DMS53 (cell line): ENCODE measurements around the gene PRR14L.
"Not testable (repeated sequence)": the region's sequence is repeated elsewhere in the genome, so short reads cannot be mapped to it uniquely, and the experiment has no call there.

Experiments used
- DNase-seq: peaks from one replicate; lab custom pipeline; 2025; lab: John Stamatoyannopoulos, UW

Gene PRR14L

DNA sequence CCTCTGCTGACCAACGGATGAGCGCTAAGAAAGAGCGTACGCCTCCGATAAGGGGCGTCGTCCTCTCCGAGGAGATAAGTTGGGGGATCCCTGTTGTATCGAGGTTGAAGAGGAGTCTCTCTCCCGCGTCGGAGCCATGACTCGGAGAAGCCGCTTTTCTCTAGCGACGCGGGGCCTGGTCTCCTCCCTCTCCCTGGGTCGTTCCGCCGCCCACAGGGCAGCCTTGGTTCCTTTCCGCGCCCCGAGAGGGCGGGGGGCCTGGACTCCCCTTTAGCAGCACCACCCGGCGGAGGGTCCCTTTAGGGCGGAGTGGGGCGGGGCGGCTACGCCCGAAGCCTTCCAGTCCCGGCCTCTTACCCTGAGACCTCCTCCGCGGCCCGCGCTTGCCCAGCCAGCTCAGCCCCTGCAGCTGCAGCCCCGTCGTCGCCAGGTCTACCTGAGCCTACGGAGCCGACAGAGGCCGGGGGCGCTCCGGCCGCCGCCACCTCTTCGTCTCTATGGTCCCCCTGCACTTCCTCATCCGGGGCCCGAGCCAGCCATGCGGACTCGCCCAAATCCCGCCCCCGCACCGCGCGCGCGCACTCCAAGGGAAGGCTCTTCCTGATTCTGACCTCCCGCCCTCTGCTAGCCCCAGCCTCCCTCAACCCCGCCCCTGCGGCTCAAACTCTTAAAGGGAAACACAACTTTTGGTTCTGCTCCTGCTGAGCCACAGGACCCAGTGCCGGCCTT, at the start of gene PRR14L:
Gene PRR14L, minus strand, starts transcription at position 497 of the 729 bp plus-strand sequence. CDS start 11,272 bp downstream, outside the sequence.
- DNase-seq = peak; percentile 91

DNA sequence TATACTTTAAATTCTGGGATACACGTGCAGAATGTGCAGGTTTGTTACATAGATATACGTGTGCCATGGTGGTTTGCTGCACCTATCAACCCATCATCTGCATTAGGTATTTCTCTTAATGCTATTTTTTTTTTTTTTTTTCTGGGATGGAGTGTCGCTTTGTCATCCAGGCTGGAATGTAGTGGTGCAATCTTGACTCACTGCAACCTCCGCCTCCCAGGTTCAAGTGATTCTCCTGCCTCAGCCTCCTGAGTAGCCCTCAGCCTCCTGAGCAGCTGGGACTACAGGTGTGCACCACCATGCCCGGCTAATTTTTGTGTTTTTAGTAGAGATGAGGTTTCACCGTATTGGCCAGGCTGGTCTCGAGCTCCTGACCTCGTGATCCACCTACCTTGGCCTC, 49.4 kb upstream of the PRR14L start:
- not testable (repeated sequence) for DNase-seq

DNA sequence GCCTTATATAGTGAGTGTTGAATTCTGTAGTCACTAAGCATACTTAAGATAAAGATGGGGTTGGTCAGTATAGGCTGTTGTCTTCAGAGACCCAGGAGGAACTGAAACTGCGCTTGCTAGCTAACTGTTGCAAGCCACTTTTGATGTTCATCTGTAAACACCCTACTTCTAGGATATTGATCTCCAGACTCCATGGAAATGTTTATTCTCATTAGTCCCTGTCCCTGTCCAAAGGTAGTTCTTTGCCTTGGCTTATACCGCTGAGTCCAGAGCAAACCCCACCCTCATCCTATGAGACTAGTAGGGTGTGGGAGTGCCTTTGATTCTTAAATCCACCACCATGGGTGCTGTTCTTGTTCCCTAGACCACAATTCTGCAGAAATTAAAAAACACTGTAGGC, 40.3 kb upstream of the PRR14L start:
- DNase-seq = no peak

DNA sequence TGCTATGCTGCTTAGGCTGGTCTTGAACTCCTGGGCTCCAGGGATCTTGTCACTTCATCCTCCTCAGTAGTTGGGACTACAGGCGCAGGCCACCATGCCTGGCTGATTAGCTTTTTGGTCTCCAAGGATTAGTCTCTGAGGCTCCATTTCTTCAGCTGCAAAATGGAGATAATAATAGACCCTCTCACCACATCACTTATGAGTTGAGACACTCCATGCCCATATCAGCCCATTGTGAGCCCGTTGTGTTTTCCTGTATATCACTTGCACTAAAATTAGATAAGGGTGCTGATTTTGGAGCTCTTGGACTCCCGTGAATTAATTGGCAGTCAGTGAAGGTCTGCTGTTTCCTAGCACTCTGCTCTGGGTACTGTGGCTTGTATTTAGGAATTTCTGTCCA, 39.9 kb upstream of the PRR14L start:
- DNase-seq = no peak

DNA sequence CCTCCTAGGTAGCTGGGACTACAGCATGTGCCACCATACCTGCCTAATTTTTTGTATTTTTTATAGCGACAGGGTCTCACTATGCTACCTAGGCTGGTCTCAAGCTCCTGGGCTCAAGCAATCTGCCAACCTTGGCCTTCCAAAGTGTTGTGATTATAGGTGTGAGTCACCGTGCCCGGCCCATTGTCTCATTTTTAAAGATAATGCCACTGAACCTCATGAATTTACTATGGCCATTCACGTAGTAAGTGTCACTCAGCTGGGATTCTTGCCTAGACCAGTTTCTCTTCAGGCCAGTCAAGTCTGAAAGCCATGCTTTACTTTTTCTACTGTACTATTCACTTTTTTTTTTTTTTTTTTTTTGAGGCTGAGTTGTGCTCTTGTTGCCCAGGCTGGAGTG, 26.3 kb upstream of the PRR14L start:
- DNase-seq = no peak

DNA sequence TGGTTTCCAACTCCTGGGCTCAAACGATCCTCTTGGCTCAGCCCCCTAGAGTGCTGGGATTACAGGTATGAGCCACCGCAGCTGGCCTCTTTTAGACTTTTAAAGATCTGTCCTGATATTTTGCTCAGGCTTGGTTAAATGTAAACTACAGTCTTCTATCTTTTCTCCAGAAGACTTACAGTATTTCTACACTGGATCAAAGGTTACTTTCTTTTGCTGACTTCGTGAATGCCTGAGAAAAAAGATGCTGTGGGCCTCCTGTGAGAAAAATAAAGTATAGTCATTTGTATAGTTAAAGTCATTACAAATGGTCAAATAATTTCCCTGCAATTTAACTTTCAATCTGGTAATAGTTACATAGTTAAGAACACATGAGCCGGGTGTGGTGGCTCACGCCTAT, 23.5 kb upstream of the PRR14L start:
- DNase-seq = no peak

DNA sequence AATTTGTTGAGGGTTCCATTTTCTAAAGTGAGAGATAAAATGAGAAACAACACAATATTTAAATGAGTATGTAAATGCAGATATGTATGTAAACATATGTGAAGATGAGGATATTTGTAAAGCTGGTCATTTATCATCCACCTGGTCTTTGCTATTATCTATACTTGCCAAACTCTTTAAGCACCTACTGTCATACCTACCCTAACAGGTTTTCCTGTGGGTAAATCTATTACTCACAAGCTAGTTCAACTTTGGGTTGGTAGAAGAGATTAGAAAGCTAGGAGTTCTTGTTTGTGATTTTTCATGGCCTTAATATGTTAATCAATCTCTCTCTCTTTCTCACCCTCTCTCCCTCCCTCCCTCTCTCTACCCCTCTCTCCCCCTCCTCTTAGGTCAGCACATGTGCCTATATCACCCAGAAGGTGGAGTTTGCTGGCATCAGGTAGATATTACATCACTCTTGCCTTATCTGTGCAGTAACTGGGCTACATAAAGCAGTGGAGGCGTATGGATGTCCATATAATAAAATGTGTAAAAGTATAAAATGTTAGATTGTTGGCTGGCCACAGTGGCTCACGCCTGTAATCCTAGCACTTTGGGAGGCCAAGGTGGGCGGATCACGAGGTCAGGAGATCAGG, 18.6 kb upstream of the PRR14L start:
- no peak for DNase-seq

DNA sequence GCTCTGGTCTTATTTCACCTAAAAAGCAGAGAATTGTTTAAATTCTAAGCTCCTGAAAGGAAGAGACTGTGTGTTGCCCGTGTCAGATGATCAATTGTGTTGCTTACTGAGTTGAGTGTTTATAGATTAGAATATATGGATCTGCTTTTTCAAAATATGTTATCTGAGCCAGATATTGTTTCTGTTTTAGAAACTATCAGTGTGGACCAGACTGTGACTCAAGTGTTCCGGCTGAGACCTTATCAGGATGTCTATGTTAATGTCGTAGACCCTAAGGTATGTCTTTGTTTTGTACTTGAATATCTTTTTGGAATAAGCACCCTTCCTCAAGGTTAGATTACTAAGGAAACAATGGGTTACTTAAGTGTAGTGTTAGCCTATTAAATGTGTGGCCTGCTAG, 14.9 kb upstream of the PRR14L start:
- no peak for DNase-seq

DNA sequence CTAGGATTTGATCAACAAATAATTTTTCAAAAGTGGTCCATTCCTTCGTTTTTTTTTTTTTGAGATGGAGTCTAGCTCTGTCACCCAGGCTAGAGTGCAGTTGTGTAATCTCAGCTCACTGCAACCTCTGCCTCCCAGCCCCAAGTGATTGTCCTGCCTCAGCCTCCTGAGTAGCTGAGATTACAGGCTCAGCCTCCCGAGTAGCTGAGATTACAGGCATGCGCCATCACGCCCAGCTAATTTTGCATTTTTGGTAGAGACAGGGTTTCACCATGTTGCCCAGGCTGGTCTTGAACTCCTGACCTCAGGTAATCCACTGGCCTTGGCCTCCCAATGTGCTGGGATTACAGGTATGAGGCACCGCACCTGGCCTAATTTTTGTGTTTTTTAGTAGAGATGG, 8.9 kb upstream of the PRR14L start:
- not testable (repeated sequence) for DNase-seq

DNA sequence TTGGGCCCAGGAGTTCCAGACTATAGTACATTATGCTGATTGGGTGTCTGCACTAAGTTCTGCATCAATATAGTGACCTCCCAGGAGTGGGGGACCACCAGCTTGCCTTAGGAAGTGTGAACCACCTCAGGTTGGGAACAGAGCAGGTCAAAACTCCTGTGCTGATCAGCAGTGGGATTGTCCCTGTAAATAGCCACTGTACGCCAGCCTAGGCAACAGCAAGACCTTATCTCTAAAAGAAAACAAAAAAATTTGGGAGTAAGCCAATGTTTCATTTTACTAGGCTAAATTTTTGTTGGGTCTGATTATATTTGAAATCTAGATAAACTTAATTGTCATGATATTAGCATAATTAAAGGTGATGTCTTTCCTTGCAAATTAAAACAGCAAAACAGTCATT, 7.3 kb upstream of the PRR14L start:
- no peak for DNase-seq

DNA sequence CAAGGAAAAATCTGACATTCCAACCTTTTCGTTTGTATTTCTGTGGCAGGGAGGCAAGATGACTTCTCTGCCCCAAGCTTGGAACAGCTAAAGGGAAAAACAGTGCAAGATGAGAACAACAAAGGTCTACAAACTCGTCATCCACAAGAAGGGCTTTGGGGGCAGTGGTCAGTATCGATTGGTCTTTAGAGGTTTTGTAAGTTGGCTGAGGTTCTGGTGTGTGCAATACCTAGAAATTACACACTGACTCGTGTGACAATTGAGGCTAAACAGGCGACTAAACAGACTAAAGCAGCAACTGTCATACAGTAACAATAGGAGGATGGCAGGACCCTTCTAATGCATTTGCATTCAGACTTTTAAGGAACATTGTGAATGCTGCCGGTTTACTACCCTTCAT, 4.9 kb upstream of the PRR14L start:
- DNase-seq = no peak

DNA sequence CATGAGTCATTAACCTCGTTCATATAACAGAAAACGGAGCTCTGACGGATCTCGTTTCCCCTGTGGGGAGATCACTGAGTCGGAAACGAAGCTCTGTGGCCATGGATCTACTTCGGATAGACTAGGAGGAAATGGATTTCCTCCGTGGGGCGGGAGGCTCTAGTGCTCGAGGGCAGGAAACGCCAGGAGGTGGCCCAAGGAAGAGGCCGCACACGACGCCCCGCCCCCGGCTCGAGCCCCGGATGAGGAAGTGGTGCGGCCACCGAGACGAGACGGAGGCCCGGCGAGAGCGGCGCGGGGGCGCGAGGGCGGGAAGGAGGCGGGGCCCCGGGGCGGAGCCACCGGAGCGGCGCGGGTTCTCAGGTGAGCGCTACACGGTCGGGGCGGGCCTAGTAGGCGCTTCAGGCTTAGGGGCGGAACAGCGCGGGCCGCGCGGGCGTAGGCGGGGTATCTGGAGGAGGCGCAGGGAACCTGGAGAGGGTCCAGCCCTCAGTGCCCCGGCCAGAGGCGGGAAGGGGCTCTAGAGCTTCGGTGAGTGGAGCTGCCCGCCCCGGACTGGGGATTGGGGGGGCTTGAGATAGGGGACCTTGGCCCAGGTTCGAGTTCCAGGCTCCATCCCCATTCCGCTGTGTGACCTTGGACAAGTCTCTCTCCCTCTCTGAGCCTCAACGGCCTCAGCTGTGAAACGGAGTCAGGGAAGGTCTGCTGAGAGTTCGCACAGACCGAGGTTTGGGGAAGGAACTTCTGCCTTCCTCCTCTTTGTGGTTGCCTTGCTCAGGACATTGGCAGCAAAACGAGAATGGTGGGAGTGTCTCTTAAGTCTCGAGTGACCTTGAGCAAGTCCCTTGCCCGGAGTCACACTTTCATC, 3.9 kb upstream of the PRR14L start, which contains the start of gene DEPDC5:
Gene DEPDC5, plus strand, starts transcription at position 386 of the 868 bp plus-strand sequence. CDS start 903 bp downstream, outside the sequence.
- peak; percentile 91 for DNase-seq

DNA sequence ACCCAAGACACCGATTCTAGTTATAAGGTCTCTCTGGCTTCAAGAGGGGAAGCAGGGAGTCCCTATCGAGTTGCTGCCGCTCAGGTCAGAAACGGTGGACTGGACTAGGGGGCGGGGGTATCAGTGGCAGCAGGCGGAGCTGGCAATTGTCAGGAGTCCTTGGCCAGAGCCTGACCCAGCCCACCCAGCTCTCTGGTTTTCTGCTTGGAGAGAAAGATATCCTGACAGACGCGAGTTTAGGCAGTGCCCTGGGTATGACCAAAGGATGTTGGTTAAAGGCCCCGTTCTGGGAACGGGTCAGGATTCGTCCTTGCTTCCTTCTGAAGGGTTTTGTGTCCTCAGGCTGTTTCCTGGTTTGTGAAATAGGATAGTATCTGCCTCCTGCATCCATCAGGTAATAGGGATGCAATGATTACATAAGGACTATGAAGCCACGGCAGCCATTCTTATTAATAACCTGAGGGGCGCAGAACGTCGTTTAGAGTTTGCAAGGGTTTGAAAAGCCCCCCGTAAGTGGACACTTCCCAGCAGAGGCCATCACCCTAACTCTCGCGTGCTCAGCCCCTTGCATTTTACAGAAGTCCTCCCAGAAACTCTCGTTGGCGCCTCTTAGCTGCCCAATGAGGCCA, 3.2 kb upstream of the PRR14L start:
- DNase-seq = peak; percentile 76

DNA sequence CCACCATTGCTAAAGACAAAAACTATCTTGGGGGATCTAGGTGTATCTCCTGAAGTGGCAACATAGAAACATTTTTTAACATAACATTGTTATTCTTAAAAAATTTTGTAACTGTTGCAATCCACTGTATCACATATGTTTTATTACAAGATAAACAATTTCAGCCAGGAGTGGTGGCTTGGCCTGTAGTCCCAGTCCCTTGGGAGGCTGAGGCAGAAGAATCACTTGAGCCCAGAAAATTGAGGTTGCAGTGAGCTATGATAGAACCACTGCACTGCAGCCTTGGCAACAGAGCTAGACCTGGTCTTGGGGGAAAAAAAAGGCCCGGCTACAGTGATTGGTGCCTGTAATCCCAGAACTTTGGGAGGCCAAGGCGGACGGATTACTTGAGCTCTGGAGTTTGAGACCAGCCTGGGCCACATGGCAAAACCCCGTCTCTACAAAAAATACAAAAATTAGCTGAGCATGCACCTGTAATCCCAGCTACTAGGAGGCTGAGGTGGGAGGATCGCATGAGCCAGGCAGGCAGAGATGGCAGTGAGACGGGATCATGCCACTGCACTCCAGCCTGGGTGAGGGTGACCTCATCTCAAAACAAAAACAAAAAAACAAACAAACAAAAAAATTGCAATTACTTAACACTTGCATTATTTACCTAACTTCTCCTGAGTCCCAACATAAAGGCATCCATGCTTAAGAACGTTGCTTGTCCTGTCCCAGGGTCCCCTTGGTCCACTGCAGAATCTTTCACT, 2.3 kb upstream of the PRR14L start:
- DNase-seq = peak; percentile 15

DNA sequence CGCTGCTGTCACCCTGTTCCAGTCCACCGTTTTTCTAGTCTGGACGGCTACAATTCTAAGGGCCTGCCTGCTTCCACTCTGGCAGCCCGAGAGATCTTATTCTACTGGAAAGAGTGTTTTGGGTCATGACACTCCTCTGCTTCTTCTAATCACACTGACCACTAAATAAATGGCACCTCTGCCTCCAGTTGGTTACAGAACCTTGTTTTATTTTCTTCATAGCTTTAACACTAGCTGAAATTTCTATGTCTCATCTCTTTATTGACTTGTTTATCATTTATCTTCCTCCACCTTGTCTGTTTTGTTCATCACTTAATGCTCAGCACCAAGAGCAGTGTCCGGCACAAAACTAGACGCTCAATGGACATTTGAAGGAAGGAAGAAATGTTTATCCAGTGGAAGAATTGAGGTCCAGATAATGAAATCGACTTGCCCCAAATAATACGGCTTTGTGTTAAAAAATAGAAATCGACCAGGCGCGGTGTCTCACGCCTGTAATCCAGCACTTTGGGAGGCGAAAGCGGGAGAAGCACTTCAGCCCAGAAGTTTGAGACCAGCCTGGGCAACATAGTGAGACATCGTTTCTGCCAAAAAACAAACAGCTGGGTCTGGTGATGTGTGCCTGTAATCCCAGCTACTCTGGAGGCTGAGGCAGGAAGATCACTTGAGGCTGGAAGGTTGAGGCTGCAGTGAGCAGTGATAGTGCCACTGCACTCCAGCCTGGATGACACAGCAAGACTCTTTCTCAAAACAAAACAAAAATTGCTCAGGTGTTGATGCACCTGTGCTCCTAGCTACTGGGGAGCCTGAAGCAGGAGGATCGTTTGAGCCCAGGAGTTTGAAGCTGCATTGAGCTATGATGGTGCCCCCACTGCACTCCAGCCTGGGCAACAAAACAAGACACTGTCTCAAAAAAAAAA, 693 bp upstream of the PRR14L start:
- DNase-seq = no peak

DNA sequence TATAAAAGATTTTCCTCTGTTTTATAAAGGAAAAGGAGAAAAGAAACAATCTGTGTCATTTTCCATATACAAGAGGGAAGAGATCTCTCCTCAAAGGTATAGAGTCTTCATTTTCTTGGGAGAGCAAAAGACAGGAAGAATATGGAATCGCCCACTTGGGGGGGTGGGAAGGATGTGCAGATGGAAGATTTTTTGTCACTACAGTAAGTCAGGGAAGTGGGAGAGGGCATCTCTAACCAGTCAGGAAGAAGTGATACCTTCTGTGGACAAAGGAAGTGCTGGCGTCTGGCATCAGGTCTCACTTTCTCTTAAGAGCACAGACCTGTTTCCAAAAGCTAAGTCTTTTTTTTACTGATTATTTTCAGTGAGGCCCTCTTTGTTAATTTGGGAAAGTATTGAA, 1.4 kb downstream of the PRR14L start:
- no peak for DNase-seq

DNA sequence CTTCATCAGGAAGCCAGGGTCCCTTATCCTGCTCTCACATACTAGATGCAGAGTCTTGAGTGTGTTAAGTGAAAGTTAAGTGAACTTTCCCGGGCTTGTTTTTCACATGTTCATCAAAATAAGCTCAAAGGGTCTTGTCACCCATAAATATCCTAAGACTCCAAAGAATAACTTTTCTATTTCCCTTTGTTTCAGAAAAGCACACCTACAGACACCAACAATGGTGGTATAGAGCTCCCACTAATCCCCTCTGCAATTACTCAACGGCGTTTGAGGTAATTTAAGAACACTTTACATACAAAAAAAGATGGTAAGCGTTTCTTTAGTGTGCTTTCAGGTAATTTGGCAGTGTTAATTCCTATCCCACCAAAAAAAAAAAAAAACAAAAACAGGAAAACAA, 2.5 kb downstream of the PRR14L start:
- DNase-seq = no peak

DNA sequence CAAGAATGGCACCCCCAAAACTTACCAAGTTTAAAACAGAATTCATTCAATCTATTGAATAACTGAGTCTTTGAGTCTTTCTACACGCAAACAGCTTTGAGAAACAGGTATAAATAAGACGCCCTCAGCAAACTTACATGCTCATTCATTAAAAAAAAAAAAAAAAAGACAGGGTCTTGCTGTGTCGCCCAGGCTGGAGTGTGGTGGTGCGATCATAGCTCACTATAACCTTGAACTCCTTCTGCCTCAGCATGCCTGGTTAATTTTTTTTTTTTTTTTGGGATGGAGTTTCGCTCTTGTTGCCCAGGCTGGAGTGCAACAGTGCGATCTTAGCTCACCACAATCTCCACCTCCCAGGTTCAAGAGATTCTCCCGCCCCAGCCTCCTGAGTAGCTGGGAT, 6.1 kb downstream of the PRR14L start:
- no peak for DNase-seq

DNA sequence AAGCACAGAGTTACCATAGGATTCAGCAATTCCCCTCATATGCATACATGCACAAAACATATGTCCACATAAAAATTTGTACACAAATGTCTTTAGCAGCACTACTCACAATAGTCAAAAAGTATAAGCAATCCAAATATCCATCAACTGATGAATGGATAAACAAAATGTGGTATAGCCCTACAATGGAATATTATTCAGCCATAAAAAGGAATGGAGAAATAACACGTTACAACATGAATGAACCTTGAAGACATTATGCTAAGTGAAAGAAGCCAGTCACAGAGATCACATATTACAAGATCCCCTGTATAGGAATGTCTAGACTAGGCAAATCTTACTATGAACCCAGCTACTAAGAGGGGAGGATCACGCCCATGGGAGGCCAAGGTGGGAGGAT, 7.2 kb downstream of the PRR14L start:
- no peak for DNase-seq

DNA sequence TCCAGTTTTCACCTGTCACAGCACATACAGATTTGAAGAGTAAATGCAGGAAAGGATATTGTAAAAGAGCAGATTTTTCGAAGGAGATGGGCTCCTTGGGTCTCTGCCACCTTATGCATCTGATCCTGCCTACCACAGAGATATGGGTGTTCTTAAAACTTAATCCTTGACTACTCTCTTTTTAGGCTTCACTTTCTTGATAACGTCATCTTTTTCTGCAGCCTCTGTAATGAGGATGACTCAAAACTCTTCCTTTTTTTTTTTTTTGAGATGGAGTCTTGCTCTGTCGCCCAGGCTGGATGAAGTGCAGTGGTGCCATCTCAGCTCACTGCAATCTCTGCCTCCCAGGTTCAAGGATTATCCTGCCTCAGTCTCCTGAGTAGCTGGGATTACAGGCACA, 7.8 kb downstream of the PRR14L start:
- DNase-seq = no peak
